Measurements from ENCODE around the gene CASKIN1.

The CASKIN1 gene

DNA sequence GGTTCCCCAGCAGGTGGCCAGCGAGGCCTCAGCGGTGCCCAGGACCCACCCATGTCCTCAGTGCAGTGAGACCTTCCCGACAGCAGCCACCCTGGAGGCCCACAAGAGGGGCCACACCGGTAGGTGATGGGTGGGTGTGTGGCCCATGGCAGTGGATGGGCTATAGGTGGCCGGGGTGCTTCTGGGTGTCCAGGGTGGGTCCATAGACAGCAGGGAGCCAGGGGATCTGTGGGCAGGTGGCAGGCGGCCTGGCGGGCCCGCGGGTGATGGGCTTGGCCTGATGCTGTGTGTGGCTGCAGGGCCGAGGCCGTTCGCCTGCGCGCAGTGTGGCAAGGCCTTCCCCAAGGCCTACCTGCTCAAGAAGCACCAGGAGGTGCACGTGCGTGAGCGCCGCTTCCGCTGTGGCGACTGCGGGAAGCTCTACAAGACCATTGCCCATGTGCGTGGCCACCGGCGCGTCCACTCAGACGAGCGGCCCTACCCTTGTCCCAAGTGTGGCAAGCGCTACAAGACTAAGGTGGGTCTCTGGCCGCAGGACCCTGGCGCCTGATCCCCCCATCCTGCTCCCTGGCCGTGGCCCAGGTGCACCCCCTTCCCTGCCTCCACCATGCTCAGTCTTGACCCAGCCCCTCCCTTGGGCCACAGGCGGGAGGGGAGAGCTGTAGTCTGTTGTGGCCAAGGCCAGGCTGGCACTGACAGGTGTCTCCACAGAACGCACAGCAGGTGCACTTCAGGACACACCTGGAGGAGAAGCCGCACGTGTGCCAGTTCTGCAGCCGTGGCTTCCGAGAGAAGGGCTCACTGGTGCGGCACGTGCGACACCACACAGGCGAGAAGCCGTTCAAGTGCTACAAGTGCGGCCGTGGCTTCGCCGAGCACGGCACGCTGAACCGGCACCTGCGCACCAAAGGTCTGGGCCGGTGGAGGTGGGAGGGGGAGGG lies 37.7 kb upstream of the CASKIN1 start:
- DNase-seq (ENCODE audit: low read depth in 2 of 2) = no peak

DNA sequence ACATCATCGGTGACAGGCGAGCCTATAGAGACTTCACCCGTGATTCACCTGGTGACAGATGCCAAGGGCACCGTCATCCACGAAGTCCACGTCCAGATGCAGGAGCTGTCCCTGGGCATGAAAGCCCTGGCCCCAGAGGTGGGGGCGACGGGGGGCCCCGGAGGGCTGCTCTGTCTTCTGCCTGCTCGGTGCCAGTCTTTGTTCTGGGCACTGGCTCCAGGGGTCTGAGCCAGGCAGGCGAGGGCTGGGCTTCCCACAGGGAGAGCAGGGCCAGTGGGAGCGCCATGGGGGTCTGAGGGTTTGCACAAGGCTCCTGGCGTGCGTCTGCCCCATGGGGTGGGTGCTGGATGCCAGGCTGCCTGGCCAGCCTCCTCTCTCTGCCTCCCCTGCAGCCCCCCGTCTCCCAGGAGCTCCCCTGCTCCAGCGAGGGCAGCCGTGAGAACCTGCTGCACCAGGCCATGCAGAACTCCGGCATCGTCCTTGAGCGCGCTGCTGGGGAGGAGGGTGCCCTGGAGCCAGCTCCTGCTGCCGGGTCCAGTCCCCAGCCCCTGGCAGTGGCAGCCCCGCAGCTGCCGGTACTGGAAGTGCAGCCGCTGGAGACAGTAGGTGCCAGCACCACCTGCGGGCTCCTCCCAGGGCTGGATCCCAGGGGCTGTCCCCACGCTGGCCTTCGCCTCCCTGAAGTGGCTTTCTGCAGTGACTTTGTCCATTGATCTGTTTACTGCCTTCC lies 36.8 kb upstream of the CASKIN1 start:
- DNase-seq (ENCODE audit: low read depth in 2 of 2) = no peak

DNA sequence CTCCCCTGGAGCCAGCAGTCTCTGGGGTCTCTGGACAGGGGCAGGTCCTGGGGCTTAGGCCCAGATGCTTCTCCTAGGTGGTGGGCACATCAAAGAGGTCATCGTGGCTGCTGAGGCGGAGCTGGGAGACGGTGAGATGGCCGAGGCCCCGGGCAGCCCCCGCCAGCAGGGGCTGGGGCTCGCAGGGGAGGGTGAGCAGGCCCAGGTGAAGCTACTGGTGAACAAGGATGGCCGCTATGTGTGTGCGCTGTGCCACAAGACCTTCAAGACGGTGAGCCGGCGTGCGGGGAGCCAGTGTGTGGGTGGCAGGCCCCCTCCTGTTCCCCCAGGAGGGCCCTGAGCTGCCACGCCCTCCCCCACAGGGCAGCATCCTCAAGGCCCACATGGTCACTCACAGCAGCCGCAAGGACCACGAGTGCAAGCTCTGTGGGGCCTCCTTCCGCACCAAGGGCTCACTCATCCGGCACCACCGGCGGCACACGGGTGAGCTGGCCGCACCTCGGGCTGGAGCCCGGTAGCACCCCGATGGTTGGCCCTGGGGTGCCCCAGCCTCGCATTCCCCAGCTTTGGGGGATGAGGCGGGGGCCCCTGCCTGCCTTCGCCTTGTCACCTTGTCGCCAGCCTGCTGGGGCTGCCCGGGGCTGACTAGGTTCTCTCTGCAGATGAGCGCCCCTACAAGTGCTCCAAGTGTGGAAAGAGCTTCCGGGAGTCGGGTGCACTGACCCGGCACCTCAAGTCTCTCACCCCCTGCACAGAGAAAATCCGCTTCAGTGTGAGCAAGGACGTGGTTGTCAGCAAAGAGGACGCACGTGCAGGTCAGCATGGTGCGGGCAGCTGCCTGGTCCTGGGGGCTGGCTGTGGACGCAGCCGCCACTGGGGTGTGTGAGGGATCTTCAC lies 35.9 kb upstream of the CASKIN1 start:
- DNase-seq (ENCODE audit: low read depth in 2 of 2) = no peak

DNA sequence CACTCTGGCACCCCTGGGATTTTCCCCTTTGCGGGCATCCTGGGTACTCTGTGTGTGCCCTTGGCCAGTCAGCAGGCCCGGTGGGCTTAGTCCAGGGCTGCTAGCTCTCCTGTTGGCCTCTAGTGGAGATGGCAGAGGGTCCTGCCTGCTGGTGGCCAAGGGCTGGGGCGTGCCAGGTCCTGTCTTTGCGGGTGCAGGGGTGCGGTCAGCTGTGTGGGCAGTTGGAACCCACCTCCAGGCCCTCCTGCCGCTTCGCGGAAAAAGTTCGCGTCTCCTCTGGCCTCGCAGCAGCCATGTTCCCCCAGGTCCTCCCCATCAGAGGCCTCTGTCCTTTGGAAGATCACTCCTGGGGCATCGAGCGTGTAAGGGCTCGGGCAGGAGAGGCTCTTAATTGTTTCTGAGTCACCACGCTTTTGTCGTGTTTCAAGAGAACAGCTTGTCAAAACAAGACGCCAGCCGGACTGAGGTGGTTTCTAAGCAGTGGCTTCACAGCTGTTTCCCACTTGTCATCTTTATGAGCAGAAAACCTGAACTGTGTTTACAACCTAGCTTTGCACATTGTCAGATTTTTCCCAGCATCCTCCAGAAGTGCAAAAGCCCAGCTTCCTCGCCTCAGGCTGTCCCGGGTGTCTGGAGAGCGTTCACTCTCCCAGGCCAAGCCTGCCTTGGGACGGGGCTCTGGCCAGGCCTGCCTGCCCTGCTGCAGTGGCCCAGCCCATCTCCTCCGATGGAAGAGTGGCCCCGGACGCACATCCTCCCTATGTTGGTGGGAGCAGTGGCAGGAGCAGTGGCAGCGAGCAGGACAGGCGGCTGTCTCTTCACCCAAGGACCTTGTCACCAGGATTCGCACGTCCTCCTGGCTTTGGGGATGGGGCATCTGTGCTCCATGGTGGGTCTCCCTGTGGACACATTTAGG lies 34.9 kb upstream of the CASKIN1 start:
- no peak for DNase-seq (ENCODE audit: low read depth in 2 of 2)

DNA sequence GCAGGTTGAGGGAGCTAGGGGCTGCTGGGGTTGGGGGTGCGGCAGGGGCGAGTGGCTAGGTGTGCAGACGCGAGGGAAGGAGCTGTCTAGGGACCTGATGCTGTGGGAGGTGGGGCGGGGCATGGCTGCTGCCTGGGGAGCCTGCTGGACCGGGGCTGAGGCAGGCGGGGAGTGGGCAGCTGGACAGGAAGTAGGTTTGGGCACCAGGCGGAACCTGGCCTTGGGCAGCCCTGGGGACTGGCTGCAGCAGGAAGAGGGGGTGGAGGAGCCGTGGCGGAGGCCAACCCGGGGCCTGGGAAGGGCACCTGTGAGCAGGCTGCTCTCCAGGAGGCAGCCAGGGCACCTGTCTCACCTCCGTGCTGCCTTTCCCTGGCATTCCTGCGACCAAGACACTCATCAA lies 34.0 kb upstream of the CASKIN1 start:
- DNase-seq (ENCODE audit: low read depth in 2 of 2) = no peak

DNA sequence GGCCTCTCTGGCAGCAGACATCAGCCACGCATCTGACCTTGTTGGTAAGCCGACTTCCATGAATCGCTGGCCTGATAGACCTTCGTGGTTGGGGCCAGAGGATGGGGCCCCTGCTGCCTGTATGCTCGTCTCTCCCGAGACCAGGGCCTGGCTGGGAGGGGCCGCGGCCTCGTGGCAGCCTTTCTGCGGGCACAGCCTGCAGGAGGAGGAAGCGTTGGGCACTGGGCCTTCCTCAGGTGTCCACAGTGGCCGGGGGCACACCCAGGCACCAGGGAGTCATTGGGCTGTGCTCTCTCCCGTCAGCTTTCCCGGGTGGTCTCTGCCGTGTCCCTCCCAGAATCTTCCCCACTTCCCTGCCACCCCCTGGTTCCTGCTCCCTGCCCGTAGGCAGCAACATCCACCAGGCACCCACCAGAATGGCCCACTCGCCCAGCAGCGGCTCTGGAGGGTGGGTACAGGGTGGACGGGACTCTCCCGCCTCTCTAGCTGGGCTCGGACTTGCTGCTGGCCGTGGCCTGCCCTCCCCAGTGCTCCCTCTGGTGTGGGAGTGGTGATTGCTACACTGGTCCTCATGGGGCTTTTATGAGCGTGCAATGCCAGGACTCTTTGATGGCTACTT lies 33.3 kb upstream of the CASKIN1 start:
- DNase-seq (ENCODE audit: low read depth in 2 of 2) = no peak

DNA sequence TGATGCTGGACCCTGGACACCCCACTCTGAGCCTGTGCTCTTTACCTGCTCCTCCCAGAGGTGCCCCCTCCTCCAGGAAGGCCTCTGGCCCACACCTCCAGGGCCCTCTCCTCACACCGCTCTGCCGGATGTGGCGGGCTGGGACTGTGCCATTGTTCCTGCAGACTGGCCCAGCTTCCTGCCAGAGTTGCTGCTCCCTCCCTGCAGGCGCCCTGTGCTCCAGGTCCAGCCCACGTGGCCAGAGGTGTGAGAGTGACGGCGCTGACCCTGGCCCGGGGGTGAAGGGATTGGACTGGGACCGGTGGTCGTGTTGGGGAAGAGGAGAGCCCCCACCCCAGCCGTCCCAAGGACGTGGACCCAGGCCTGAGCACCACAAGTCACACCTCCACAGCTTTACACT lies 32.7 kb upstream of the CASKIN1 start:
- DNase-seq (ENCODE audit: low read depth in 2 of 2) = no peak

DNA sequence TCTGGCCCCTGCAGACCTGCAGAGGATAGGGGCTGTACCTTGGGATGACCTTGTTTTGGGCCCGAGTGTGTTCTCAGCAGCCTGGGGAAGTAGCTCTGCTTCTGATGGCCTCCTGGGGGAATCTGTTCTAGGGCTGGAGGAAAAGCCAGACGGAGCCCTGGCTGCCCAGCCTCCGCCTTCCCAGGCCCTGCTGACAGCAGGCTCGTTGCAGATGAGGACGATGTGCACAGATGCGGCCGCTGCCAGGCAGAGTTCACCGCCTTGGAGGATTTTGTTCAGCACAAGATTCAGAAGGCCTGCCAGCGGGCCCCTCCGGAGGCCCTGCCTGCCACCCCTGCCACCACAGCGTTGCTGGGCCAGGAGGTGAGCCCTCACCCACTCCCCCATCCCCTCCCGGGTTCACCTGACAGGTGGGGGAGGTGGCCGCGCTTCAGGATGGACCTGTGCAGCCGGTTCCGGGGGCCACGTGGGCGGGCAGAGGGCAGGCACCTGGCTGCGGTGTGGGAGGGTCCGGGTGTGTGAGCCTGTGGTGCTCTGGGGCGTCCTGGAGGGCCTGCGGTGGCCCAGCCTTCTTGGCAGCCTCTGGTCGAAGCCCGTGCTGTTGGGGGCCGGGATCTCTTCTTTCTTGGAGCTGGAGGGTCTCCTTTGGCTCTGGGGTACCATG lies 31.9 kb upstream of the CASKIN1 start:
- DNase-seq (ENCODE audit: low read depth in 2 of 2) = no peak

DNA sequence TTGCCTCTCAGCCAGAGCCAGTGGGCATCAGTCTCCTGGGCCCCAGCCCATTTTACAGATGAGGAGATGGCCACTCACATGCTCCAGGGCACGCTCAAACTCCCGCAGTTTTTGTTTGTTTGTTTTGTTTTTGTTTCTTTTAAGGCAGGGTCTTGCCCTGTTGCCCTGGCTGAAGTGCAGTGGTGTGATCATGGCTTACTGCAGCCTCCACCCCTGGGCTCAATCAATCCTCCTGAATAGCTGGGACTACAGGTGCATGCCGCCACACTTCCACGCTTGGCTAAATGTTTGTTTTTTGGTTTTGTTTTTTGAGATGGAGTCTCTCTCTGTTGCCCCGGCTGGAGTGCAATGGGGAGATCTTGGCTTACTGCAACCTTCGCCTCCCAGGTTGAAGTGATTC lies 30.5 kb upstream of the CASKIN1 start:
- no peak for DNase-seq (ENCODE audit: low read depth in 2 of 2)

DNA sequence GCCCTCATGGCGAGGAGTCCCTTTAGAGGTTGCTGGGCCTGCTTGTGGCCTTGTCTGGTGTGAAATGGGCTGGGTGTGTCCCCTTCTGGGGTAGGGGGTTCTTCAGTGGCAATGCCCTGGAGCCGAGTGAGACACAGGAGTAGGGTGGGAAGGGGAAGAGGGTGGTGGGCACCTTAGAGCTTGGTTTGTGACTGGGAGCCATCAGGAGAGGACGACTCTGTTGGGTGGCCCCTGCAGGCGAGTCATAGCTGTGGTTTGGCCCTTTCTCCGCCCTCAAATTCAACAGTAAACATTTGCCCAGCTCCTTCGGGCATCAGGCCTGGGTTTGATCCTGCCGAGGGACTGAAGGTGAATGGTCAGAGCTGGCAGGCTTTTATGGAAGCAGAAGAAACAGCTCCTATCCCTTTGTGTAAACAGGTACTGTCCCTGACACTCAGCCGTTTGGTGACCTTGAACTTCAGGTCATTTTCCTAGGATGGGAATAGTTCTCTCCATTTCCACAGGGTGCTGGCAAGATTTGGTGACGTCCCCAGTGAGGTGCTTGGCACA lies 29.9 kb upstream of the CASKIN1 start:
- no peak for DNase-seq (ENCODE audit: low read depth in 2 of 2)

DNA sequence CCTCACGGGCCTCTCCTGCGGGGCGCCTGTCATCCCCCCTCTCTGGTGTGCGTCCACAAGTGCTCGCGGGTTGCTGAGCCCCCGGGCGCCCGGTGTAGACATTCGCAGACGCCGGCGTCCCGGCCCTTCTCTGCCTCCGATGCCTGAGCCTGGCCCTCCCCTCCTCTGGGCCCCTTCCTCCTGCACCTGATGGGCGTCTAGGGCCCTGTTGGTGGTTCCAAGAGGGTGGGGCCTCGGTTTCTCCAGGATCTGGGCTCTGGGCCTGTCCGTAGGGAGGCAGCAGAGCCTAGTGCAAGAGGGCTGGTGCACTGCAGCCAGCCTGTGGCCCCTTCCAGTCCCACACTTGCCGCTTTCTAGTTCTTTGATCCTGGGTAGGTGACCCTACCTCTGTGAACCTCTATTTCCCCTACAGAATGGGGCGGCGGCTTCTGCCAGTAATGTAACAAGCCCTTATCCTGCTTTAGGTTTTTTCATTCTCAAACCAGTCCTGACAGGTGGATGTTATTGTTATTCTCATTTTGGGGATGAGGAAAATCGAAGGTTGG lies 27.6 kb upstream of the CASKIN1 start:
- DNase-seq (ENCODE audit: low read depth in 2 of 2) = no peak

DNA sequence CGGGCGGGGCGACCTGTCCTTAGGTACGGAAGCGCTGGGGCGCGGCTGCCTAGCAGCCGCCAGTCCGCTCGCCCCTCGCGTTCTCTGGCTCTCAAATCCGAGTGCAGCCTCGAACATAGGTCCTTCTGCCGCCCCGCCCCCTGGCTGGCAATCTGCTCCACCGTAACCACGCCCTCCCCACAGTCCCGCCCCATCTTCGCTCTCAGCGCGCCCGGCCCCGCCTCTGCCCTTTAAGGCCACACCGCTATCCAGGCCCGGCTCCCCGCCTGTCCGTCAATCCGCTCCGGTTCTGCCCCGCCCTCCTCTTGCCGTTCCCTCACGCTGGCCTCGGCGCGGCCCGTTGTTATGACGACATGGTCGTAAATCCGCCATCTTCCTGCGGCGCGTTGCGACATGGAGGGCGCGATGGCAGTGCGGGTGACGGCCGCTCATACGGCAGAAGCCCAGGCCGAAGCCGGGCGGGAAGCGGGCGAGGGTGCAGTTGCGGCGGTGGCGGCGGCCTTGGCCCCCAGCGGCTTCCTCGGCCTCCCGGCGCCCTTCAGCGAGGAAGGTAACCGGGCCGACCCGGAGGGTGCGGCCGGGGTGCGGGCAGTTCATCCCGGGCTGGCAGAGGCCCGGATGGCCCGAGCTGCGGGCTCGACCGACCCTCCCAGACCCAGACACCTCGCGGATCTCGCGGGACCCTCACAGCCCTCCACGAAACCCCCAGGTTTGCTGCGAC lies 27.0 kb upstream of the CASKIN1 start, which contains the start of gene E4F1:
TSS of gene E4F1 (plus strand) at position 371 of the 721 bp plus-strand sequence. CDS start at position 394, 23 bp downstream.
- peak; percentile 100 for DNase-seq (ENCODE audit: low read depth in 2 of 2)

DNA sequence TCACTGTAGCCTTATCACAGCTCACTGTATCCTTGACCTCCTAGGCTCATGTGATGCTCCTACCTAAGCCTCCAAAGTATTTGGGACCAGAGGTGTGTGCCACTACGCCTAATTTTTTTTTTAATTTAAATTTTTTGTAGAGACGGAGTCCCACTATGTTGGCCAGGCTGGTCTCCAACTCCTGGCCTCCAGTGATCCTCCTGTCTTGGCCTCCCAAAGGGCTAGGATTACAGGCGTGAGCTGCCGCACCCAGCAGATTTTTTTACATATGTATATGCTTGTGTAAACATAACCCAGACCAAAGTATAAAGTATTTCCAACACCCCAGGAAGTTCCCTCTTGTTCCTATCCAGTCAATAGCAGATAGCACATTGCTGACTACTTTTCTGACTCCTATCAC lies 19.9 kb upstream of the CASKIN1 start:
- no peak for DNase-seq (ENCODE audit: low read depth in 2 of 2)

DNA sequence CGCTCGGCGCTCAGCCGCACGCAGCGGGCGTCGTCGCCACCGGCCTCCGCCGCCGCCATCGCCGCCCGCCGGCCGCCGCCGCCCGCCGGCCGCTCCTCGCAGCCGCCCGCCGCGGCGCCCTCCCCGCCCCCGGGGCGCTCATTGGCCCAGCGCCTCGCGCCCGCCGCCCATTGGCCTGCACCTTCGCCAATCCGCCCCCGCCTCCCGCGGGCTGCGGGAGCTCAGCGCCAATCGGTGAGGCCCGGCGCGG lies 18.2 kb upstream of the CASKIN1 start, which contains the start of gene PGP:
TSS of gene PGP (minus strand) at position 122 of the 250 bp plus-strand sequence. CDS start at position 59, 63 bp downstream.
- no peak for DNase-seq (ENCODE audit: low read depth in 2 of 2)

DNA sequence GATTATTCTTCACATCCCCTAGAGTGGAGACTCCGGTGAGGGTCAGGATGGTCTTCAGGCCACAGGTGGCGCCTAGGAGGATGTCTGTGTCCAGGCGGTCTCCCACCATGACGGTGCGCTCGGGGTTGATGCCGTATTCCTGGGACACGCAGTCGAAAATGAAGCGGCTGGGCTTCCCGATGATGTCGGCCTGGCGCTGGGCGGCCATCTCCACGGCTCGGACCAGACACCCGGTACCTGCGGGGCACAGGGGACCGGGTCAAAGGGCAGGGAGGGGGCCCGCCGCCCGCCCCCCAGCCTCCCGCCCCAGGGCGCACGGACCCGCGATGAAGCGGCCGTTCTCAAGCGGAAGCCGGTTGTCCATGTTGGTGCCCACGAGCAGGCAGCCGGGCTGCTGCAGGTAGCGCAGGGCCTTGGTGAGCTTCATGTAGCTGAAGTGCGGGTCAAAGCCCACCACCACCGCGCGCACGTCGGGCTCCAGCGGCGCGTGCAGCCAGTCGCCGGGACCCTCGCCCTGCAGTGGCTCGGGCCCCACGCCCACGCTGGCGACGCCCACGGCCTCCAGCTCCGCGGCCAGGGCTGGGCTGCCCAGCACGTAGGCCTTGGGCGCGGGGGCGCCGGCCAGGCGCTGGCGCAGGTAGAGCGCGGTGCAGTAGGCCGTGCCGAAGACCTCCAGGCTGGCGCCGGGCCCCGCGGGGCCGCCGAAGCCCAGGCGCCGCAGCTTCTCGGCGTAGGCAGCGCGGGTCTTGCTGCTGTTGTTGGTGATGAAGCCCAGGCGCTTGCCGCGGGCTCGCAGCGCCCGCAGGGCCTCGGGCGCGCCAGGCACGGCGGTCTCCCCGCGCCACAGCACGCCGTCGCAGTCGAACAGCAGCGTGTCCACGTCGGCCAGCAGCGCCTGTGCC lies 17.7 kb upstream of the CASKIN1 start:
- DNase-seq (ENCODE audit: low read depth in 2 of 2) = no peak

DNA sequence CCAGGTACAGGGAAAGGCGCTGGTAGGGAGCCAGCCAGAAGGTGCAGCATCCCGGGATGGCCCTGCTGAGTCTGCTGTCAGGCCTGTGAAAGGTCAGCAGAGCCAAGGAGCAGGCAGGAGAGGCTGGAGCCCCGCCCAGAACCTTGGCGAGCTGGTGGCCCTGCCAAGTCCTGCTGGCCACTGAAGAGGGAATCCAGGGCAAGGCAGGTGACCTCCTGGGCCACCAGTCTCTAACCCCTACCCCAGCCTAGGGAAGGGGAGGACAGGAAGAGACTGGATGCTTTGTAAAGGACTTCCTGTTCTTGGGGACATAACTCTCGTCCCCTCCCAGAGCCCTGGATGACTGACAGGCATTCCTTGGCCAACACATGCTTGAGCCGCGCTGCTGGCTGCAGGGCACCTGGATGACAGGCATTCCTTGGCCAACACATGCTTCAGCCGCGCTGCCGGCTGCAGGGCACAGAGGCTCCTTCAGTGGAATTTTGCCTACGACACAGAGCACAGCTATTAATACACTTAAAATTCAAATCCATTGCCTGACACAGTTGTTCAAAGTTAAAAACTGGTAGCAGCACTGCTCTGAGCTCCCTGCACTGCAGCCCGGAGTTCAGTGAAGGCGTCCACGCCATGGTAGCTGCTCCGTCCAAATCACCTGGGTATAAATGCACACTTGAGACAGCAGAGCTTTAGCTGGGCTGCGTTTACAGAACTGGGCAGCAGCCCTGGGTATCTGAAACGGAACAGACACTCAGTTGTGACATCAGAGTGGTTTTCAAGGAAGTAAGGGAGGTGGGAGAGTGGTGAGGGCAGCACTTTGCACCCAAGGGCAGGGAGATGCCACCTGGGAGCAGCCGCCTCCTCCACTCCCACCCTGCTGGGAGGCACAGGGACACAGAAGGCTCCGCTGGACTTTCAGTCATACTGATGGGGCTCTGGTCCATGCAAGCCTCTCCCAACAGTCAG lies 16.2 kb upstream of the CASKIN1 start:
- no peak for DNase-seq (ENCODE audit: low read depth in 2 of 2)
